ENCODE results near the gene RAB4B. TPM values are rescaled to one million over a fixed set of nuclear protein-coding genes. Genes with fewer than 3 reads are reported as not detected.

Gene RAB4B
- total RNA-seq, 4 donors from 2014 or later = 14.8 to 52.6 (median 28.2) TPM

GRCh38 chr19:40791349-40791748, 13.3 kb downstream of the RAB4B start:
- TF ChIP-seq, protein P1, sequence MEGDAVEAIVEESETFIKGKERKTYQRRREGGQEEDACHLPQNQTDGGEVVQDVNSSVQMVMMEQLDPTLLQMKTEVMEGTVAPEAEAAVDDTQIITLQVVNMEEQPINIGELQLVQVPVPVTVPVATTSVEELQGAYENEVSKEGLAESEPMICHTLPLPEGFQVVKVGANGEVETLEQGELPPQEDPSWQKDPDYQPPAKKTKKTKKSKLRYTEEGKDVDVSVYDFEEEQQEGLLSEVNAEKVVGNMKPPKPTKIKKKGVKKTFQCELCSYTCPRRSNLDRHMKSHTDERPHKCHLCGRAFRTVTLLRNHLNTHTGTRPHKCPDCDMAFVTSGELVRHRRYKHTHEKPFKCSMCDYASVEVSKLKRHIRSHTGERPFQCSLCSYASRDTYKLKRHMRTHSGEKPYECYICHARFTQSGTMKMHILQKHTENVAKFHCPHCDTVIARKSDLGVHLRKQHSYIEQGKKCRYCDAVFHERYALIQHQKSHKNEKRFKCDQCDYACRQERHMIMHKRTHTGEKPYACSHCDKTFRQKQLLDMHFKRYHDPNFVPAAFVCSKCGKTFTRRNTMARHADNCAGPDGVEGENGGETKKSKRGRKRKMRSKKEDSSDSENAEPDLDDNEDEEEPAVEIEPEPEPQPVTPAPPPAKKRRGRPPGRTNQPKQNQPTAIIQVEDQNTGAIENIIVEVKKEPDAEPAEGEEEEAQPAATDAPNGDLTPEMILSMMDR (IDR thresholded peaks at IDR 0.05; ENCODE audit: low read depth) = no peak

DNA sequence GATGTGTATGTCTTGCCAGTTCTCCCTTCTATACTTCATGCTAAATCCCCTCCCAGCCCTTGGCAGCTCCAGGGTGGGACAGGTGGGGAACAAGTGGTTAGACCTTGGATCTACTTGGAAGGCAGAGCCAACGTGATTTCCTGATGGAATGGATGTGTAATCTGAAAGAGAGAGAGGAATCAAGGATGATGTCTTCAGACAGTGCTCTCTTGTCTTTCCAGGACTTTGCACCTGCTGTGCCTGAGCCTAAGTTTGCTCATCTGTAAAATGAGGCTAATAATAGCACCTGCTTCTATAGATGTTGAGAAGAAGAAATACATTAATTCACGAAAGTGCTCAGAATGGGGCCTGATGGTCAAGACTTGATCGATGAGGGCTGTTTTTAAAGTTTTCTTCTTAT, 13.9 kb downstream of the RAB4B start:
- TF ChIP-seq, protein P1 (IDR thresholded peaks at IDR 0.05; ENCODE audit: low read depth) = no peak

GRCh38 chr19:40797166-40797962, 19.3 kb downstream of the RAB4B start:
- TF ChIP-seq, protein P1 (IDR thresholded peaks at IDR 0.05; ENCODE audit: low read depth) = no peak

DNA sequence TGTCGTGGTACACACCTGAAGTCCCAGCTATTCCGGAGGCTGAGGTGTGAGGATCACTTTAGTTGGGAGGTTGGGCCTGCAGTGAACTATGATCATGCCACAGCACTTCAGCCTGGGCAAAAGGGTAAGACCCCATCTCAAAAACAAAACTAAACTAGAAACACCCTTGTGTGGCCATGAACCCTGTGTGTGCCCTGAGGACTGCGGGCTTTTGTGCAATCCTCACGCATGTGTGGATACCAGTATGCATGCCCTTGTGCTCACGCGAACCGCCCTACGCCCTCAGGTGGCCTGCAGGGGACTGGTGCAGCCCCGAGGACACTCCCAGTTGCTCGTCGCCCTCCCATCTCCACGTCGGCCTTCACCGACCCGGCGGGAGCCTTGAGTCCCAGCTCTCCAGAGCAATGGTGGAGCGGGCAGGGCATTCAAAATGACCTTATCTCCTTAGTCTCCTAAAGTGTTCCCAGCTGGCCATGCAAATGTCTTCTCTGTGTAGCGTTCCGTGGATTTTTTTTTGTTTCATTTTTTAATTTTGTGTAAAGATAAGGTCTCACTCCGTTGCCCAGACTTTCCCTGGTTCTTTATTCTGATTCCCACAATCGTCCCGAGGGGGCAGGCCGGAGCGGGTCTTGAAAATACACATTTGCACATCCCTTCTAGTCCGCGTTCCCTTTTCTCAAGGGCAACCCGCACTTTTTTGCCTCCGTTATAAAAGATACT, 20.1 kb downstream of the RAB4B start:
- TF ChIP-seq, protein P1 (IDR thresholded peaks at IDR 0.05; ENCODE audit: low read depth) = no peak

DNA sequence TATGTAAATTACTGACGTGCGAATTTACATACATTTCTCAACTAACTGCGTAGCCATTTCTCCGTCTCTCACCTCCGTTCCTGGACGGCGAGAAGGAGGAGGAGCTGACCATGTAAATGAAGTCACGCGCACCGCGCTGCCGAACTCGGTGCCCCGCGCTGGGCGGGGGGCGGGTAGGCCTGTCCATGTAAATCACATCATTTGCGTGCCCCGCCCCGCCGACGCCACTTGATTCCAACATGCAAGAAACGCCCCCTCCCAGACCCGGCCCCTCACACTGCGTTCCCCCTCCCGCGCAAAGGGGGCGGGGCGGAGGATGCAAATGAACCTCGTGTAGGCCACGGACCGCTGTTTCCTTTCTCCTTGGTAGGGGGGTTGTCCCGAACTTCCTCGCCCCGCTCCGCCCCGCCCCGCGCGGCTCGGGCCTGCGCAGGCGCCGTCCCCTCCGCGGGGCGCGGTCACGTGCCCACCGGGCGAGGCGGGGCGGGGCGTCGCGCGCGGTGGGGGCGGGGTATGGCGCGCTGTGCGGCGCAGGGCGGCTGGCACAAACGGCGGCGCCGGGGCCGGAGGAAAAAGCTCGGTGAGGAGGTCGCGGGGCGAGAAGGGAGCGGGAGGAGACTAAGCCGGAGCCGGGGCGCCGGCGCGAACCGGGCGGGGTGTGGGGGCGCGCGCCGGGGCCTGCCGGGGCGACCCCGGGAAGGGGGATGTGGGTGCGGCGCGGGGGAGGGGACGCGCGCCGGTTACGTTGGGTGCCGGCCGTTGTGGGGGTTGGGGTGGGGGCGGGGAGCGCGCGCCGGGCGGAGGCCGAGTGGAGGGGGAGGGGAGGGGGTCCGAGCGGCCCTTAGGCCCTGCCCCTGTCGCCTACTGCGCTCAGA, 20.9 kb downstream of the RAB4B start, which contains the start of gene EGLN2:
EGLN2 (plus strand) TSS at position 509 of the 875 bp plus-strand sequence. CDS start 1,382 bp downstream, outside the sequence.
- TF ChIP-seq, protein P1 (IDR thresholded peaks at IDR 0.05; ENCODE audit: low read depth) = no peak

DNA sequence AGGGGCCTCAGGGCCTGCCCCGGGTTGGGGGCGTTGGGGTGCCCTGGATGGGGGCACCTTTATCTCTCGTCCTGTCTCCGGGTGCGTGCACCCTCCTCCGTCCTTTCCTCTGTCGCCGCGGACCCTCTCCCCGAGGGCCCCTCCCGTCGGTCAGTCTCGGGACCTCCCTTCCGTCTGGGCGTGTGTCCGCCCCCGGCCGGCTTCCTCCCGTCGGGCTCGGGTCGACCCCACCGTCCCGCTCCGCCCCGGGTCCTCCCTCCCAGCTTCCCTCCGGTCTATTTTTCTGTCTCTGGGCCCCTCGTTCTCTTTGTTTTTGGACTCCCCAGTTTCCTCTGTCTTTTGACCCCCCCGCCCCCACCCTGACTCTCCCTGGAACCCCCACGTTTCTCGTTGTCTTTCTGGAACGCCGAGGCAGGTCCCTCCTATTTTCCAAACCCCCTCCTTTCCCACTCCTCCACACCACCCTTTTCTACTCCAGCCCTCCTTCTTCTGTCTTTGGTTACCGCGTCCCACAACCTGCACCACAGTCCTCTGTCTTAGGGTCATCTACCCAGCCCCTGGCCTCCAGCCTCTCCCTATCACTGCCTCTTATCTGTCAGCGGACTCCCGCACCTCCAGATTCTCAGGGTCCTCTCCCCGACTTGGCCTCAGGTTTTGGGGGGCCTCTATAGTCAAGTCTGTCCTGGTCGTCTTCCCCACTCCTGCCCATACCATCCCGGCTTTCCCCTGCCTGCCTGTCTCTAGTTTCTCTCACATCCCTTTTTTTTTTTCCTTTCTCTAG, 21.7 kb downstream of the RAB4B start:
- TF ChIP-seq, protein P1 (IDR thresholded peaks at IDR 0.05; ENCODE audit: low read depth) = no peak

Data from subcutaneous adipose tissue (tissue), 4 donors.